GM12878 (cell line): ENCODE results near the gene GRK6. TPM values are rescaled to one million over a fixed set of nuclear protein-coding genes. Genes with fewer than 3 reads are reported as not detected.
A peak's percentile ranks its signal among the peaks of the same experiment; 100 is the strongest.

Experiments used
- ATF7 ChIP-seq: fragments of 450-650 bp; IDR thresholded peaks from 2 replicates; pipeline ENCODE4 v1.6.1; 2016; ENCODE audit warnings: low read depth, mild to moderate bottlenecking
- CBX5 ChIP-seq: sonication (generic); IDR thresholded peaks from 2 replicates; pipeline ENCODE4 v1.6.1; 2016; ENCODE audit warnings: low read depth, moderate library complexity, mild to moderate bottlenecking, inconsistent platforms
- DPF2 ChIP-seq: fragments of 450-650 bp; IDR thresholded peaks from 2 replicates; pipeline ENCODE4 v1.6.1; 2017; ENCODE audit warnings: mild to moderate bottlenecking
- EGR1 ChIP-seq, 2 experiments: IDR thresholded peaks; 1 replicate in 1 of 2; 2 replicates in 1 of 2; pipeline ENCODE4 v1.6.1; 2011 to 2012; ENCODE audit warnings: low read depth in 2 of 2, low read length in 2 of 2, borderline replicate concordance in 1 of 2, mild to moderate bottlenecking in 1 of 2, moderate library complexity in 1 of 2
- ELK1 ChIP-seq: IDR thresholded peaks from 2 replicates; pipeline ENCODE4 v1.6.1; 2012; ENCODE audit warnings: low read depth, low read length, improper control_type of control experiment
- ESRRA ChIP-seq: IDR thresholded peaks from 2 replicates; pipeline ENCODE4 v1.6.1; 2012; ENCODE audit warnings: mild to moderate bottlenecking, low read length, improper control_type of control experiment
- GATAD2B ChIP-seq: fragments of 450-650 bp; conservative IDR thresholded peaks from 2 replicates; pipeline ENCODE4 v1.6.1; 2017; ENCODE audit warnings: low read depth, mild to moderate bottlenecking, moderate library complexity
- HSF1 ChIP-seq: fragments of 150-350 bp; IDR thresholded peaks from 2 replicates; pipeline ENCODE4 v1.6.1; 2014; ENCODE audit warnings: mild to moderate bottlenecking, low read depth, low read length
- IKZF1 ChIP-seq: fragments of 450-650 bp; conservative IDR thresholded peaks from 2 replicates; pipeline ENCODE4 v1.6.1; 2017; ENCODE audit warnings: antibody characterized with exemption, mild to moderate bottlenecking
- IRF3 ChIP-seq: fragments of 450-650 bp; IDR thresholded peaks from 2 replicates; pipeline ENCODE4 v1.6.1; 2014; ENCODE audit warnings: mild to moderate bottlenecking
- JUNB ChIP-seq: IDR thresholded peaks from 2 replicates; pipeline ENCODE4 v1.6.1; 2016; ENCODE audit warnings: antibody characterized with exemption, mild to moderate bottlenecking
- KAT2A ChIP-seq: conservative IDR thresholded peaks from 2 replicates; pipeline ENCODE4 v1.6.1; 2011; ENCODE audit warnings: low read depth, low read length; ENCODE audit not compliant: control insufficient read depth
- MYB ChIP-seq: fragments of 150-350 bp; IDR thresholded peaks from 2 replicates; pipeline ENCODE4 v1.6.1; 2014; ENCODE audit warnings: mild to moderate bottlenecking, low read depth, low read length, borderline replicate concordance
- NBN ChIP-seq: fragments of 450-650 bp; IDR thresholded peaks from 2 replicates; pipeline ENCODE4 v1.6.1; 2016
- PBX3 ChIP-seq: IDR thresholded peaks from 2 replicates; pipeline ENCODE4 v1.6.1; 2011; ENCODE audit warnings: mild to moderate bottlenecking, low read depth, low read length, moderate library complexity; ENCODE audit not compliant: insufficient replicate concordance
- POLR2A ChIP-seq: IDR thresholded peaks from 2 replicates; pipeline ENCODE4 v1.6.1; 2011; ENCODE audit warnings: low read depth, mild to moderate bottlenecking, low read length
- RAD51 ChIP-seq: fragments of 450-650 bp; IDR thresholded peaks from 2 replicates; pipeline ENCODE4 v1.6.1; 2016; ENCODE audit warnings: moderate library complexity, mild to moderate bottlenecking, inconsistent platforms
- RELB ChIP-seq: fragments of 450-650 bp; IDR thresholded peaks from 2 replicates; pipeline ENCODE4 v1.6.1; 2017; ENCODE audit warnings: low read depth, mild to moderate bottlenecking, moderate library complexity
- RFX5 ChIP-seq: IDR thresholded peaks from 2 replicates; pipeline ENCODE4 v1.6.1; 2011; ENCODE audit warnings: low read depth, low read length, improper control_type of control experiment
- SKIL ChIP-seq: fragments of 450-650 bp; IDR thresholded peaks from 2 replicates; pipeline ENCODE4 v1.6.1; 2017; ENCODE audit warnings: mild to moderate bottlenecking, low read depth, inconsistent platforms; ENCODE audit not compliant: poor library complexity, severe bottlenecking
- SREBF1 ChIP-seq: IDR thresholded peaks from 2 replicates; pipeline ENCODE4 v1.6.1; 2012; ENCODE audit warnings: mild to moderate bottlenecking, low read length
- STAT1 ChIP-seq: fragments of 450-650 bp; conservative IDR thresholded peaks from 2 replicates; pipeline ENCODE4 v1.6.1; 2014; ENCODE audit warnings: antibody characterized with exemption, mild to moderate bottlenecking
- ZSCAN29 ChIP-seq: fragments of 450-650 bp; IDR thresholded peaks from 2 replicates; pipeline ENCODE4 v1.6.1; 2017; ENCODE audit warnings: mild to moderate bottlenecking, moderate library complexity
- polyA plus RNA-seq, 11 experiments: library from polyadenylated mRNA; depleted of rRNA in 4 of 11; unstranded in 6 of 11; stranded (reverse) in 5 of 11; fragments of >200 nt; fragmentation: Nextera tagmentation in 4 of 11; fragmentation: Illumina TruSeq in 1 of 11; extraction: Ambion mirVana in 4 of 11; extraction: Trizol in 1 of 11; gene quantifications; 1 replicate in 1 of 11; 2 replicates in 10 of 11; pipeline versions ENCODE4 v1.2.1 to v1.2.3, GENCODE V29; 2011 to 2016; ENCODE audit warnings: inconsistent platforms in 2 of 11, missing spikeins in 2 of 11, low read depth in 1 of 11
- total RNA-seq, 4 experiments: library from RNA; depleted of rRNA in 3 of 4; stranded (reverse); fragments of >200 nt in 3 of 4; fragmentation: Illumina TruSeq in 1 of 4; extraction: Trizol in 1 of 4; gene quantifications; 2 replicates each; pipeline versions ENCODE4 v1.2.1 to v1.2.3, GENCODE V29; 2013 to 2021

The GRK6 gene
- total and polyA plus RNA-seq, 10 of the 15 experiments (the other 5 are each of a cell fraction or from before 2014, with no cell fraction given): 0.79 to 124 (median 41.6) TPM

GRCh38 chr5:177454397-177455035, 28.0 kb downstream of the GRK6 start (continued):
- TF ChIP-seq IRF3 (no peak), ATF7 (peak; percentile 95), NBN (peak; percentile 67), ZSCAN29 (no peak), STAT1 (no peak), CBX5 (no peak), SREBF1 (no peak), SKIL (no peak), RFX5 (no peak), DPF2 (peak; percentile 93), PBX3 (no peak), POLR2A (no peak), RELB (no peak), RAD51 (no peak), GATAD2B (peak; percentile 98), IKZF1 (peak; percentile 98), ESRRA (no peak), JUNB (no peak), KAT2A (no peak), ELK1 (peak; percentile 73), HSF1 (no peak), EGR1 (IDR thresholded peaks at IDR 0.05; ENCODE audit: borderline replicate concordance in 1 of 2, low read depth in 2 of 2, low read length in 2 of 2) (peak in 1 of 2 experiments; percentile 55; a peak in 1 of 3 replicates), MYB (no peak)
